ENCODE measurements around the gene ASGR1. TPM values are rescaled to one million over a fixed set of nuclear protein-coding genes. Genes with fewer than 3 reads are reported as not detected.
"Not testable (repeated sequence)": the region's sequence is repeated elsewhere in the genome, so short reads cannot be mapped to it uniquely, and the experiment has no call there.

ASGR1 gene
- polyA plus RNA-seq, 3 donors: 5.3 to 6.7 (median 5.7) TPM

DNA sequence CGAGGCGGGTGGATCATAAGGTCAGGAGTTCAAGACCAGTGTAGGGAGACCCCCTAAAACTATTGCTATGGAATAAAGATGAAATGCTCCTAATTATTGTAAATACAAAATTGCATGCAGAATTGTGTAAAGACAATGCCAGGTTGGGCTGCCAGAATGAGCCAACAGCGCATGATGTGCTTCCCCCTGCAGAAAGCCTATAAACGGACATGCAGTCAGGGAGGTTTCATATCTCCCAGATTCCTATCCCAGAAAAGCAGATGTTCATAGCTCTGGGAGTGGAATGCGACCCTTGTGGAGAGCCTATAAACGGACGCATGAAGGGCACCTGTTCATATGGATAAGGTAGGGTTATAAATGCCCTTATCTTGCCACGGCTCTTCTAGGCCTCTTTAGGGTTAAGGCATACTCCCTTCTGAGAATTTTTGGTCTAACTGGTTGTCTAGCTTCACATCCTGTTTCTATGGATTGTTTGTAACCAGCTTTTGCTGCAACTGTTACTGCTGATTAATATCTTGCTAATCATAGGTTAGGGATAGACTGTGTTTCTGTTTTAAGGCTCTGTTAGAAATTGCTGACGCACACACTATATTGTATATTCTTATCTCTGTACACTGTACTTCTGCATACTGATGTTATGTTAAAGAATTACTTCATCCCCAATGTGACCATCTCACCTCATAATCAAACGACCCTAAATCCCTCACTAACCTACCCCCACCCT, 10.2 kb downstream of the ASGR1 start:
- not testable (repeated sequence) for DNase-seq (ENCODE audit: low read depth in 3 of 3, low spot score in 2 of 3)

DNA sequence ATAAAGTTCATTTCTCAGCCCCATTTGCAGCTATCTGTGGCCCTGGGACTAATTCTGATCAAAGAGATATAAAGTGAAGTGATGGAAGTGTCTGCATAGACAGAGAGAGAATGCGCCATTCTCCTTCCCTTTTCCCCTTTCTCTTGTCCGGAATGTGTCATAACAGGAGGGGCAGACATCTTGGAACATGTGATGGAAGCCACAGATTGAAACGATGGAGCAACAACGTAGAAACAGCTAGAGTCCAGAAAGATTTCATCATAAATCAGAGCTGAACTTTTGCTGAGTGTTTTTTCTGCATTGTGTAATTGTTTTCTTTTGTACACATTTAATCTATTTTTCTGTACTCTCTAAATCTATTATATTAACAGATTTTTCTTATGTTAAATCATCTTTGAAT, 11.3 kb downstream of the ASGR1 start:
- no peak for DNase-seq (ENCODE audit: low read depth in 3 of 3, low spot score in 2 of 3)

DNA sequence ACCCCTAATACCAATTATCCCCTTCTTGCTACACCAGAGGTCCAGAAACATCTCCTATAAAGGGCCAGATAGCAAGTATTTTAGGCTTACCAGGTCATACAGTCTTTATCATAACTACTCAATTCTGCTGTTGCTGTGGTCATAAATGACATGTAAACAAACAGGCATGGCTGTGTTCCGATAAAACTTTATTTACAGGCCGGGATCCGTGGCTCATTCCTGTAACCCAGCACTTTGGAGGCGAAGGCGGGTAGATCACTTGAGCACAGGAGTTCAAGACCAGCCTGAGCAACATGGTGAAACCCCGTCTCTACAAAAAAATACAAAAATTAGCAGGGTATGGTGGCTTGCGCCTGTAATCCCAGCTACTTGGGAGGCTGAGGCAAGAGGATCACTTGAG, 12.3 kb downstream of the ASGR1 start:
- no peak for DNase-seq (ENCODE audit: low read depth in 3 of 3, low spot score in 2 of 3)

DNA sequence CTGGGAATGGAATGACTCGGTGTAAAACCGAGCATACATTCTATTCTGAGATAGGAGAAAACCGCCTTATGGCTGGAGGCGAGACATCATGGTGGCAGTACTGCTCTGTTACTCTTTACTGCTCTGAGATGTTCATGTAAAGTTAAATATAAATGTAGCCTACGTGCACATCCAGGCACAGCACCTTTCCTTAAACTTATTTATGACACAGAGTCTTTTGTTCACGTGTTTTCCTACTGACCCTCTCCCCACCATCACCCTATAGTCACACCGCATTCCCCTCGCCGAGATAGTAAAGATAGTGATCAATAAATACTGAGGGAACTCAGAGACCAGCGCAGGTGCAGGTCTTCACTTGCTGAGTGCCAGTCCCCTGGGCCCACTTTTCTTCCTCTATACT, 19.6 kb downstream of the ASGR1 start:
- DNase-seq (ENCODE audit: low read depth in 3 of 3, low spot score in 2 of 3): not testable (repeated sequence)

DNA sequence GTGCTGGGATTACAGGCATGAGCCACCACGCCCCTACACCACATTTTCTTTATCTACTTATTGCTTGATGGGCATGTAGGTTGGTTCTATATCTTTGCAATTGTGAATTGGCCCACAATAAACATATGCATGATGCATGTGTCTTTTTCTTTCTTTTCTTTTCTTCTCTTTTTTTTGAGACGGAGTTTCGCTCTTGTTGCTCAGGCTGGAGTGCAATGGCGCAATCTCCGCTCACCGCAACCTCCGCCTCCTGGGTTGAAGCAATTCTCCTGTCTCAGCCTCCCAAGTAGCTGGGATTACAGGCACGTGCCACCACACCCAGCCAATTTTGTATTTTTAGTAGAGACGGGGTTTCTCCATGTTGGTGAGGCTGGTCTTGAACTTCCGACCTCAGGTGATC, 20.7 kb downstream of the ASGR1 start:
- not testable (repeated sequence) for DNase-seq (ENCODE audit: low read depth in 3 of 3, low spot score in 2 of 3)

DNA sequence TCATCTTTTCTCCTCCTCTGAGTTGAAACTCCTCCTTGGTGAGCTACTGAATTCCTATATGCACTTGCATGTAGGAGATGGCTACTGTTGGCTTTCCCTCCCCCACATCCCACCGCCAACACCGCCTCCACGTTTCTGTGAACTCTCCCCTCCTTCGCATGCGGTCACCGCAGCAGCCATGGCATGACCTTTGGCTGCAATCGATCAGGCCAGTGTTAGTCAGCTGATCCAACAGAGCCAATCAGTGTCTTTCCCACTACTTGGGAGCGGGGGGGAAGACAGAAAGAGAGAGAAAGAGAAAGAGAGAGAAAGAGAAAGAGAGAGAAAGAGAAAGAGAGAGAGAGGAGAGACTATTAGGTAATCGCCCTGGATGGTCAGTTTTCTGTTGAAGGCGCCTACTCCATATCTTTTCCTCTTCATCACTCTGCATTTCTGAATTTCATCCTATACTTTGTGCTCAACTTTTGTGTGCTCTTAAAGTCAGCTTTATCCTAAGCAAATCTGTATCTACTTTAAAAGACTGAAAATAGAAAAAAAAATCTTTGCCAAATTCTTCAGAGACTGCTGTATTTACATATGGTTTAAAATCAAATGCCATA, 22.7 kb downstream of the ASGR1 start:
- DNase-seq (ENCODE audit: low read depth in 3 of 3, low spot score in 2 of 3): no peak

DNA sequence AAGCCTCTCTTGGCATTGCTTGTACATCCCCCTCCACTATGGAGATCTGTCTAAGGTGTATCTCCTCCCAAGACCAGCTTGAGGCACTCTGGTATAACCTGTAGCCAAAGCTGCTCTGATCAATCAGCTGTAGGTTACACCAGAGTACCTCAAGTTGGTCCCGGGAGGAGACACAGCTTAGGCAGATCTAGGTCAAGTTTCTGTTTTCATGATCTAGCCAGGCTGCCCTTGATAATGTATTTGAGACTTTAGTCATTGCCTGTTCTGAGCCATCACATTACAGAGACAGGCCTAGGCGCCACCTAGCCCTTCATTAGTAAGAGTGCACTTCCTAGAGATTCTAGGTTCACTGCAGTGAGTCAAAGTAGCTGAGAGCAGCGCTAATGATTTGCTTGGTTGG, 31.4 kb downstream of the ASGR1 start:
- DNase-seq (ENCODE audit: low read depth in 3 of 3, low spot score in 2 of 3): no peak

DNA sequence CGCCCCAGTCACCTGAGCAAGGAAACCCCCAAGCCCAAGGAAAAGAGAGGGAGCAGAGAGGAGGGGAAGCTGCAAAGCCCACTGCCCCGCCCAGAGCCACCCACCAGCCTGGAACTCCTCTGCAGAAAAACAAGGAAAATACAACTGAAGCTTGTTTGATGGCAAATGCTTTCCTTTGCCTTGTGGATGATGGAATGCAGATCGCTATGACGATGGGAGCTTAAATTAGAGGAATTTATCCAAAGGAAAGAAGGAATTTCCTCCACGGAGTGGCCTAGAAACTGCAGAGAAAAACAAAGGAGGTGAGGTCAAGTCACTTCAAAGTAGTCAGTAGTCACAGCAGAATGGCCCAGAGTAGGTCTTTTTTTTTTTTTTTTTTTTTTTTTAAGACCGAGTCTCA, 33.1 kb downstream of the ASGR1 start:
- DNase-seq (ENCODE audit: low read depth in 3 of 3, low spot score in 2 of 3): no peak

DNA sequence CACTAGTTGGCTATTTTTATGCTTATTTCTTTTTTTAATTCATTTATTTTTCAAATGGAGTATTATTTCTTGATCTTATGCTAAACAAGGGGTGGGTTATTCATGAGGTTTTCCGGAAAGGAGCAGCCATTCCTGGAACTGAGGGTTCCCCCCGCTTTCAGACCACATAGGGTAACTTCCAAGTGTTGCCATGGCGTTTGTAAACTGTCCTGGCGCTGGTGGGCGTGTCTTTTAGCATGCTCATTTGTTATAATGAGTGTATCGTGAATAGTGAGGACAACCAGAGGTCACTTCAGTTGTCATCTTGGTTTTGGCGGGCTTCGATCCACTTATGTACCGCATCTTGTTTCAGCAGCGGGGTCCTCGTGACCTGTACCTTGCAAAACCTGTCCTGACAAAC, 35.0 kb downstream of the ASGR1 start:
- DNase-seq (ENCODE audit: low read depth in 3 of 3, low spot score in 2 of 3): no peak

DNA sequence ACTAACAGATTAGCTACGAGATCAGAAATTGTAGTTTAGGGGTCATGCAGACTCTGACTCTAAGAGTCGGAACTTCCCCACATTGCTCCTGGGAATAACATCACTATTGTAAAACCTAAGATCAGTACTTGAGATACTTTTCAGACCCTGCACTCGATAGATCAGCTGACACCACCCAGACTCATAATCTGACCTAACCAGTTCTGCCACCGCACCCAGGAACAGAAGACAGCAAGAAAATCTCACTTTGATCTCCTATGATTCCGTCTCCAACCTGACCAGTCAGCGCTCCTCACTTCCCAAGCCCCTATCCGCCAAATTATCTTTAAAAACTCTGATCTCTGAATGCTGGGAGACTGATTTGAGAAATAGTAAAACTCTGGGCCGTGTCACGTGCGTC, 37.3 kb downstream of the ASGR1 start:
- no peak for DNase-seq (ENCODE audit: low read depth in 3 of 3, low spot score in 2 of 3)

DNA sequence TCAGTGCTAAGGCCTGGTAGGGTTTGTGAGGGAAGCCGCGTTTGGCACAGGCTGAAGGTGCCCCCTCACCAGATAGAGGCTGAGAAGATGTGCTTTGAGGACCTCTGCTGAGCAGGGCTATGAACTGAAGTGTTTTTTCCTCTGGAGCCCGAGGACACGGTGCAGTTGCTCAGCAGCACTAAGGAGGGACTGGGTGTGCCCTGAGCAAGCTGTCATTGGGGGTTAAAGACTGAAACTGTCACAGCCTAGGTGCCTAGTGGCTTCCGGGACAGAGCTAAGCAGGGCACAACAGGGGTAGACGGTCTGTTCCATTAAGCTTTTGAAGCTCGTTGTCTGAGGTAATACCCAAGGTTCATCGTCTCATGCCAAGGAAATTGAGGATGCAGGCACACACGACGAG, 39.8 kb downstream of the ASGR1 start:
- no peak for DNase-seq (ENCODE audit: low read depth in 3 of 3, low spot score in 2 of 3)

DNA sequence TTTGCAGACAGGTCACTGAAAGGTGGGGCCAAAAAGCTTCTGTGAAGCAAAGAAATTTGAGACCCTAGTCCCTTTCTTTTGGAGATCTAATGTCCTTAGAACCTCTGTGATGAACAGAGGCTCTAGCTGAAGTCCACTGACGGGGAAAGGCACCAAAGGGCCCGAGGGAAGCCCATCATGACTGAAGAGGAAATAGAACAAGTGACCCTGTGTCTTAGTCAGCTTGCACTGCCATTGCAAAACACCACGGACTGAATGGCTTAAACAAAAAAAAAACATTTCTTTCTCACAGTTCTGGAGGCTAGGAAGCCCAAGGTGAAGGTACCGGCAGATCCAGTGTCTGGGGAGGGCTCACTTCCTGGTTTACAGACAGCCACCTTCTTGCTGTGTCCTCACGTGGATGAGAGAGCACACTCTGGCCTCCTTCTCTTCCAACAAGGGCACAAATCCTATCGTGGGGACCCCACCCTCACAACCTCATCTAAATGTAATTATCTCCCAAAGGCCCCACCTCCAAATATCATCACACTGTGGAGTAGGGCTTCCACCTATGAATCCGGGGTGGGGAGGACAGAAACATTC, 40.3 kb downstream of the ASGR1 start:
- DNase-seq (ENCODE audit: low read depth in 3 of 3, low spot score in 2 of 3): no peak

DNA sequence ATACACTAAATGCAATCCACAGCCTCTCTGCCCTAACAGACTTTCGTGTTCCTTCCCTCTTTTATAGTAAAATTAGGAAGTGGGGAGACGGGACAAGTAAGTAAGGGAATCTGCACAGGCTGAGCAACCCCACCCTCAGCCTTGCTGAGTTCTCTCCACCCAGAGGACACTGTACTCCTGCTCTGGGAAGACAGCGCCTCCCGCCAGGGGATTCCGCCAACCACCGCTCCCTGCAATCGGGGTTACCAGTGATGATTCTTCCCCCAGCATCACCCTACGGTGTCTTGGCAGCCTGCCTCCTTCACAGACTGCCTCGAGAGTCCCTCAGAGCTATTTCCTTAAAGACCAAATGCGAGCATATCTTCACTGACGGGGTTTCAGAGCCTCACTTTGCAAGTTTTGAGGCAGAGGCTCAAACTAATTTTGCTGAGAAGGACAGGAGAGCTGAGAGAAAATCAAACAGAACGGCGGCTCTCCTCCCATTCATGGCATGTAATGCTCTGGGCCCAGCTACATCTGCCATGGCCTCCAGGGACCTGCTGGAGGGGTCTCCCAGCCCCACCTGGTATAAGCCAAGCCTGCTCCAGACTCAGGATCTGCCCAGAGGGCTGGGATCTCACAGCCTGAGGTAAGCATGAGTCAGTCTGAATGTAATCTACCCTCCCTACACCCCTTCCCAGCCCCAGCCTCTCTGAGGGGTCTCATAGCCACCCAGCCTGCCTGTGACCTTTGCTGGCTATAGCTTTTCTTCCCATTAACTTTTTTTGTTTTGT, 41.8 kb downstream of the ASGR1 start:
- DNase-seq (ENCODE audit: low read depth in 3 of 3, low spot score in 2 of 3): no peak

DNA sequence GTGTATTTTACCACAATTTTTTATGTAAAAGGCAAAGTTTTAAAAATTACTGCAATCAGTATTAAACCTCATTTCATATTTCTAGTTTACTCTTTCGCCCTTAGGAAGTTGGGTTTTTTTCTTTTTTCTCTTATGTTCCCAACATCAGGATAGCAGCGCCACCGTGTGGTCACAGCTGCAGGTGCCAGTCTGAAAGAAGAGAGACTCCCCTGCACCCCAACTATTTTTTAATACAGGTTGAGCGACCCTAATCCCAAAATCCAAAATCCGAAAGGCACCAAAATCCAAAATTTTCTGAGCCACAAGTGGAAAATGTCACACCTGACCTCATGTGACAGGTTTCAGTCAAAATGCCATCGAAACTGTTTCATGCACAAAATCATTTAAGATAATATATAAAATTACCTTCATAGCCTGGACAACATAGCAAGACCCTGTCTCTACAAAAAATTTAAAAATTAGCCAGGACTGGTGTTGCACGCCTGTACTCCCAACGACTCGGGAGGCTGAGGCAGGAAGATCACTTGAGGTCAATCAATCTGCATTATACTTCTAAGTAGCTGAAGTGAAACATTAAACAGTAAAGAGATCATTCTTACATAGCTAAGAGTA, 42.8 kb downstream of the ASGR1 start:
- peak; percentile 36 to 48 (median 45) for DNase-seq (ENCODE audit: low read depth in 3 of 3, low spot score in 2 of 3)

DNA sequence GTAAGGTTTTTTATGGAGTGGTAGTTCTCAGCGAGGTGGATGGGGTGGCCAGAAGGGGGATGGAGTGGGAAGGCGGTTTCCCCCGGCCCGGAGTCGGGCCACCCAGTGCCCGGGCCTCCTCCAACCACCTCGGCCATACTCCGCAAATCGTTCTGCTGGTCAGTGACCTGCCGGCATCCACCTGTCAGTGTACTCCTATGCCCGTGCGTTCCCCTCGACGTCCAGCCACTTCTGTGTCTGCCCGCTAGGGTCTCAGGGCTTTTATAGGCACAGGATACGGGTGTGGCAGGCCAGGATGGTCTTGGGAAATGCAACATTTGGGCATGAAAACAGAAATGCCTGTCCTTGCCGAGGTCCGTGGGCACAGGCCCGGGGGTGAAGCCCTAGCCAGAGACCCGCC, 45.3 kb downstream of the ASGR1 start:
- no peak for DNase-seq (ENCODE audit: low read depth in 3 of 3, low spot score in 2 of 3)

DNA sequence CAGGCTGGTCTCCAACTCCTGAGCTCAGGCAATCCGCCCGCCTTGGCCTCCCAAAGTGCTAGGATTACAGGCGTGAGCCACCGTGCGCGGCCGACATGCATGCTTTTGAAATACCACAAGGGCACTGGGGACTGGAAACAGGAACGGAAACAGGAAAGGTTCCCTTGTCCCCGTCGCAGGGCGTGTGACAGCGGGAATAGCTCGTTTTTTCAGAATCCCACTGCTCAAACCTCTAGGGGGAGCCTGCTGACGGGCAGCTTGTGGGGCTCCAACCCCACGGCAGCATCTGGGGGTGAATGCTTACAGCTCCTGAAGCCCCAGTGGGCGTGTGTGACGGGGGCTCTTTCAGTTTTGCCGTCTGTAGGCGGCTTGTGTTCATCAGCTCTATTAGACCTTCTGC, 45.7 kb downstream of the ASGR1 start:
- no peak for DNase-seq (ENCODE audit: low read depth in 3 of 3, low spot score in 2 of 3)

DNA sequence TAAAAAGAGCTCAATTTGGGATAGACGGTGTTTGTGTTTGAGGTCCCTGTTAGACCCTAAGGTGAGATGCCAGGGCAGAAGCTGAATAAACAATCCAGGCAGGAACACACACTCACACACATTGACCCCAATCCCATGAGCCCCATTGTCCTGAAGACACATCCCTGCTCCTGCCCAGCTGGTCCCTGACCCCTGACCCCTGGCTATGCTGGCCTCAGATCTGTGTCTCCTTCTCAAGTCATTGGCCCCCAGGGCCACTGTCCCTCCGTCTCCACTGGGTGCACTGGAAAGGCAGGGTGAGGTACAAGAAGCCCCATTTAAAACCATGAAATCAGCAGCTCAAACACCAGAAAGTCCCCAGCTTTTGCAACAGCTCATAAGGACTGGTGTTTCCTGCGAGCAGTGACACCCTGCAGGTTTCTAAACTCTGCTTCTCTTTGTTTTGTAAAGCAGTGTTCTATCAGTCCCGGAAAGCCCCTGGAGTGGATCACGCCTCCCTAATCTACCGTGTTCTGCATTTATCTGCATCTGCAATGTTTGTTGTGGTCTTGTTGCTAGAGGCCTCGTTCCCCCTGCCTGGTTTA, 46.6 kb downstream of the ASGR1 start:
- no peak for DNase-seq (ENCODE audit: low read depth in 3 of 3, low spot score in 2 of 3)

DNA sequence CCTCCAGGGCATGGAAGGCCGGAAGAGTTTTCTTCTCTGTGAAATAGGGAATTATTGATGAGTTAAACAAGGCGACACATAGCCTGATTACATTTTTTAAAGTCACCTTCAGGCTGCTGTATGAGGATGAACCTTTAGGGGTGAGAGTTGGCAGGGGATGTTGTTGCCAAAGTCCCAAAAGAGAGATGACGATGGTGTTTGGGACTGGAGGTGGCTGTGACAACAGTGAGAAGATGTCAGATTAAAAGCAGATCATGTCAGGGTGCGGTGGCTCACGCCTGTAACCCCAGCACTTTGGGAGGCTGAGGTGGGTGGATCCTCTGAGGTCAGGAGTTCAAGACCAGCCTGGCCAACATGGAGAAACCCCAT, 47.8 kb downstream of the ASGR1 start:
- no peak for DNase-seq (ENCODE audit: low read depth in 3 of 3, low spot score in 2 of 3)

DNA sequence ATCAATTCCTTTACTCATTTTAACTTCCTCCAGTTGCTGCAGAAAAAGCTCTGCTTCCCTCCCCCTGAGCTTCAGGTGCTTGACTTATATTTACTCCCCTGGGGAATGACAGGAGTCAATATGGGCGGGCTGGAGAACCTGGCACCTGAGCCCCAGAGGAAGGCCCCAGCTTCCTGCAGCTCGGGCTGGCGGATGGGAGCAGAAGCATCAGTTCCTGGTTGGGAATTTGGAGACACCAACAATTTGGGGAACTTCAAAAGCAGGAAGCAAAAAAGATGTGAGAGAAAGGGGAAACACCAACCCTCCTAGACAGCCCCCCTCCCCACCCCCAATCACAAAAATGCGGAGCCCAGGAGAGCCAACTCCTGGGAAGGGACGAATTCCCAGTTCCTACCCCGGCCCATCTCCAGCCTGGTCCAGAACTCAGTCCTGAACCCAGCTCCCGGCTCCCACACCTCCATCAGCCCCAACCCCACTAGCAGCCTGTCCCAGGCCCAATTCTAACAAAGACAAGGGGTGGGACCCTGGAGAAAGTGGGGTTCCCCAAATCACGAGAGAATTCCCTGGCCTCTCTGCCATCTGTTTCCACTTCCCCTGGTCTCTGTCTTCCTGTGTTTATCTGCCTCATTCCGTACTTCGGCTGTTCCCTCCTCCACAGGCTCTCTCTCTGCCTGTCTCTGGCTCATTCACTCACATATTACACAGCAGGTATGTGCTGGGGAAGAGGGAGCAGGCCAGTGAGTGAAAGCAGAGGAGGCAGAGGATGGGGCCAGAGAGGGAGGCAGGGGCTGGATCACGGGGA, 48.3 kb downstream of the ASGR1 start:
- no peak for DNase-seq (ENCODE audit: low read depth in 3 of 3, low spot score in 2 of 3)

DNA sequence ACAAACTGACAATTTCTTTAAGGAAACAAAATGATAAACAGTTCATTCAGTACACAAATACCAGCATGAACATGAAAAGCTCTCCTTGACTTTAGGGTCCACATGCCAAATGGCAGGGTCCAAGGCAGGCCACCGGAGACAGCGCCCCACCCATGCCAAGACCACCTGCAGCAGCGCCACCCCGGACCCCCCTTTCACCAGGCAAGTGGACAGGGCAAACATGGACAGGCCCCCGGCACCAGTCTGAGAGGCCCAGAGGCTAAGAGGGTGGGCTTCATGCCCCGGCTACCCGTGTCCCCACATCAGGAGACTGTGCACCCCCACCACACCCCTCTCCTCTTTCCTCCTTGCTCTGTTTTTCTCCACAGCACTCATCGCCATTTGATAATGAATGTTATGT, 49.9 kb downstream of the ASGR1 start:
- DNase-seq (ENCODE audit: low read depth in 3 of 3, low spot score in 2 of 3): no peak
